Endodermal cell (in vitro differentiated cells): ENCODE measurements around the gene TMEM130. TPM values are rescaled to one million over a fixed set of nuclear protein-coding genes. Genes with fewer than 3 reads are reported as not detected.

Experiments used
- DNase-seq: peaks from one replicate; pipeline ENCODE4 v3.0.0-alpha.2; 2017
- H3K27ac ChIP-seq: 2 replicates; pipeline ENCODE4 v1.5.1; 2013; ENCODE audit warnings: mild to moderate bottlenecking, low read depth, low read length, moderate library complexity
- H3K27me3 ChIP-seq: 2 replicates; pipeline ENCODE4 v1.6.1; 2013; ENCODE audit warnings: mild to moderate bottlenecking, low read length, moderate library complexity; ENCODE audit not compliant: insufficient read depth, control insufficient read depth, poor library complexity, severe bottlenecking
- H3K36me3 ChIP-seq: 2 replicates; pipeline ENCODE4 v1.7.0; 2013; ENCODE audit warnings: mild to moderate bottlenecking, low read length, moderate library complexity; ENCODE audit not compliant: control insufficient read depth, insufficient read depth
- H3K4me1 ChIP-seq: one replicate; pipeline ENCODE4 v1.7.0; 2013; ENCODE audit warnings: low read length; ENCODE audit not compliant: control insufficient read depth, insufficient read depth
- H3K4me3 ChIP-seq: 2 replicates; pipeline ENCODE4 v1.5.1; 2013; ENCODE audit warnings: mild to moderate bottlenecking, low read length, moderate library complexity
- H3K9ac ChIP-seq: 2 replicates; pipeline ENCODE4 v1.6.1; 2013; ENCODE audit warnings: mild to moderate bottlenecking, low read length, moderate library complexity; ENCODE audit not compliant: poor library complexity, severe bottlenecking; ENCODE audit errors: extremely low read depth
- H3K9me3 ChIP-seq: 2 replicates; pipeline ENCODE4 v1.6.1; 2013; ENCODE audit warnings: mild to moderate bottlenecking, low read length, moderate library complexity; ENCODE audit not compliant: control insufficient read depth
- H3K27ac Mint-ChIP-seq: 2 replicates; pipeline ENCODE4 v1.8.0; 2020; ENCODE audit warnings: mixed read lengths
- H3K27me3 Mint-ChIP-seq: 2 replicates; pipeline ENCODE4 v1.8.0; 2021; ENCODE audit warnings: mild to moderate bottlenecking, mixed read lengths; ENCODE audit not compliant: insufficient read depth
- H3K36me3 Mint-ChIP-seq: 2 replicates; pipeline ENCODE4 v1.8.0; 2020; ENCODE audit warnings: low read depth, mixed read lengths
- H3K4me1 Mint-ChIP-seq: 2 replicates; pipeline ENCODE4 v1.8.0; 2020; ENCODE audit warnings: mixed read lengths
- H3K4me3 Mint-ChIP-seq: 2 replicates; pipeline ENCODE4 v1.8.0; 2020; ENCODE audit warnings: mild to moderate bottlenecking, moderate library complexity, mixed read lengths
- H3K9me3 Mint-ChIP-seq: 2 replicates; pipeline ENCODE4 v1.8.0; 2020; ENCODE audit warnings: mild to moderate bottlenecking, mixed read lengths
- WGBS, 2 experiments: methylation state at CpG; one replicate each; pipeline versions ENCODE4 v1.1.5 to v1.1.7; 2013; ENCODE audit warnings: missing lambda C conversion rate in 2 of 2, mixed read lengths in 1 of 2; ENCODE audit not compliant: insufficient coverage in 1 of 2, insufficient read length in 1 of 2; 5-methylcytosine and 5-hydroxymethylcytosine counted together
- total RNA-seq, 2 donors: library from RNA; stranded (reverse); fragmentation: NEBNext Ultra II Directional in 1 of 2; extraction: Animal tissue kit (Norgen Biotek cat#: 25700) in 1 of 2; gene quantifications; 2 replicates in 1 of 2; 3 replicates in 1 of 2; pipeline ENCODE4 v1.2.1, GENCODE V29; 2021
- TF ChIP-seq, protein P1 (sequence below): fragments of 200-600 bp; sonication (generic); conservative IDR thresholded peaks from 2 replicates; pipeline ENCODE4 v1.5.0; 2021; ENCODE audit warnings: antibody characterized with exemption, mild to moderate bottlenecking

The TMEM130 gene
- total RNA-seq, 2 donors from 2014 or later: 0.15 TPM; not detected in 1

DNA sequence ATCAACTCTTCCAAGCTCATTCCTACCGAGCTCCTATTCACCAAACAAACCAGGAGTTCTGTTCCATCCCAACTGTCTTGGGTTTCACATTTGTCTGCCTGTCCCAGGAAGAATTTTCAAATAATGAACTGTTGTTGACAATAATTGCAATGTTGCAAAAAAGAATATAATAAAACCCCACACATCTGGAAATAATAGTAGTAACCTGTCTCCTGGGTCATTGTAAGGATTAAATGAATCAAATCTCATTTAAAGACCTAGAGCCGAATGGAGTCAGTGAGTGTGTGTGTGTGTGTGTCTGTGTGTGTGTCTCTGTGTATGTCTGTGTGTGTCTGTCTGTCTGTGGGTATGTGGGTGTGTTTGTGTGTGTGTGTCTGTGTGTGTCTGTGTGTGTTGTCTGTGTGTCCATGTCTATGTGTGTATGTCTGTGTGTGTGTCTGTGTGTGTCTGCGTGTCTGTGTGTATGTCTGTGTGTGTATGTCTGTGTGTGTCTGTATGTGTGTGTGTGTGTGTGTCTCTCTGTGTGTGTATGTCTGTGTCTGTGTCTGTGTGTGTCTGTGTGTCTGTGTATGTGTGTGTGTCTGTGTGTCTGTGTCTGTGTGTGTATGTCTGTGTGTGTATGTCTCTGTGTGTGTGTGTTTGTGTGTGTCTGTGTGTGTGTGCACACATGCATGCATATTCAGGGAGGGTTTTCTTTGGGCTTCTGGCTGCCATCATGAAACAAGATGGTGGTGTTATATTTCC lies 52.7 kb downstream of the TMEM130 start:
- Histone ChIP-seq H3K27ac (no peak overlapping the region), H3K9ac (no peak overlapping the region), H3K4me3 (no peak overlapping the region), H3K27me3 (no peaks in the 10 kb centered on the region), H3K4me1 (no peaks in the 10 kb centered on the region), H3K9me3 (no peaks in the 10 kb centered on the region), H3K36me3 (no peaks in the 10 kb centered on the region)
- DNase-seq: no peak
- 86 to 90% methylated on average over 1 to 3 of the region's 3 CpGs for WGBS, 2 experiments
- Mint-ChIP-seq H3K36me3 (no peaks in the 10 kb centered on the region), H3K4me3 (no peak overlapping the region), H3K27ac (no peak overlapping the region), H3K9me3 (peaks cover 4% of the 10 kb centered on the region), H3K27me3 (no peaks in the 10 kb centered on the region), H3K4me1 (peaks cover 2% of the 10 kb centered on the region)
- TF ChIP-seq, protein P1, sequence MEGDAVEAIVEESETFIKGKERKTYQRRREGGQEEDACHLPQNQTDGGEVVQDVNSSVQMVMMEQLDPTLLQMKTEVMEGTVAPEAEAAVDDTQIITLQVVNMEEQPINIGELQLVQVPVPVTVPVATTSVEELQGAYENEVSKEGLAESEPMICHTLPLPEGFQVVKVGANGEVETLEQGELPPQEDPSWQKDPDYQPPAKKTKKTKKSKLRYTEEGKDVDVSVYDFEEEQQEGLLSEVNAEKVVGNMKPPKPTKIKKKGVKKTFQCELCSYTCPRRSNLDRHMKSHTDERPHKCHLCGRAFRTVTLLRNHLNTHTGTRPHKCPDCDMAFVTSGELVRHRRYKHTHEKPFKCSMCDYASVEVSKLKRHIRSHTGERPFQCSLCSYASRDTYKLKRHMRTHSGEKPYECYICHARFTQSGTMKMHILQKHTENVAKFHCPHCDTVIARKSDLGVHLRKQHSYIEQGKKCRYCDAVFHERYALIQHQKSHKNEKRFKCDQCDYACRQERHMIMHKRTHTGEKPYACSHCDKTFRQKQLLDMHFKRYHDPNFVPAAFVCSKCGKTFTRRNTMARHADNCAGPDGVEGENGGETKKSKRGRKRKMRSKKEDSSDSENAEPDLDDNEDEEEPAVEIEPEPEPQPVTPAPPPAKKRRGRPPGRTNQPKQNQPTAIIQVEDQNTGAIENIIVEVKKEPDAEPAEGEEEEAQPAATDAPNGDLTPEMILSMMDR: no peak

DNA sequence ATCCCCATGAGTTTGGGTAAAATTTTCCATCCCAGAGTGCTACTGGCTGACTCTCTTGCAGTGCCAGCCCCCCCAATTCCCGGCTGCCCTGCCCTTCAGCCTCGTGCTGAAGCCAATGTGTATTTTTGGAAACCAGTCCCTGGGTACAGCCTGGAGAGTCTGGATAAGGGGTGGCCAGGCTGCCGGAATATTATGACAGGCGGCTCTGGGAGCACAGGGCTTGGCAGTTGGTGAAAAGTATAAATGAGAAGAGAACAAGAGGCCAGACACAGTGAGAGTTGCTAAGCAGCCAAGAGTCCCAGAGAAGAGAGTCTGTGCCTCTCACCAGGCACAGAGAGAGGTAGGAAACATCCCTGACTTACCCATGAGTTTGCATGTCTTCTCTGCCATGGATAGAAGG lies 53.6 kb downstream of the TMEM130 start:
- Mint-ChIP-seq H3K27me3 (no peaks in the 10 kb centered on the region), H3K9me3 (peaks cover 4% of the 10 kb centered on the region), H3K4me3 (no peak overlapping the region), H3K36me3 (no peaks in the 10 kb centered on the region), H3K4me1 (peaks cover 2% of the 10 kb centered on the region), H3K27ac (no peak overlapping the region)
- H3K27me3 ChIP-seq: no peaks in the 10 kb centered on the region
- H3K4me1 ChIP-seq: no peaks in the 10 kb centered on the region
- no peak overlapping the region for H3K9ac ChIP-seq
- TF ChIP-seq, protein P1: no peak
- no peak overlapping the region for H3K4me3 ChIP-seq
- H3K9me3 ChIP-seq: no peaks in the 10 kb centered on the region
- H3K36me3 ChIP-seq: no peaks in the 10 kb centered on the region
- no peak for DNase-seq
- no peak overlapping the region for H3K27ac ChIP-seq
- WGBS, 2 experiments: 89 to 100% methylated on average over 2 to 4 of the region's 4 CpGs

DNA sequence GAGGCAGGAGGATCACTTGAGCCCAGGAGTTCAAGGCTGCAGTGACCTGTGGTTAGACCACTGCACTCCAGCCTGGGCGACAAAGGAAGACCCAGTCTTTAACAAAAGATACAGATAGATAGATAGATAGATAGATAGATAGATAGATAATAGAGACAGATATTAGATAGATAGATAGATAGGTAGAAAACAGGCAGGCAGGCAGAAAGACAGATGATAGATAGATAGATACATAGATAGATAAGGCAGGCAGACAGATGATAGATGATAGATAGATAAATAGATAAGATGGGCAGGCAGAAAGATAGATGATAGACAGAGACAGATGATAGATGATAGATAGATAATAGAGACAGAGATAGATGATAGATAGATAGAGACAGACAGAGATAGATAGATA lies 54.5 kb downstream of the TMEM130 start:
- peaks cover 2% of the 10 kb centered on the region for H3K4me1 Mint-ChIP-seq
- no peak overlapping the region for H3K4me3 ChIP-seq
- no peak overlapping the region for H3K27ac Mint-ChIP-seq
- no peak overlapping the region for H3K27ac ChIP-seq
- H3K9ac ChIP-seq: no peak overlapping the region
- no peaks in the 10 kb centered on the region for H3K4me1 ChIP-seq
- 92 to 100% methylated on average over 1 of the region's 1 CpG for WGBS, 2 experiments
- no peaks in the 10 kb centered on the region for H3K27me3 ChIP-seq
- H3K4me3 Mint-ChIP-seq: no peak overlapping the region
- TF ChIP-seq, protein P1: no peak
- H3K27me3 Mint-ChIP-seq: no peaks in the 10 kb centered on the region
- no peaks in the 10 kb centered on the region for H3K36me3 ChIP-seq
- DNase-seq: no peak
- H3K36me3 Mint-ChIP-seq: no peaks in the 10 kb centered on the region
- peaks cover 11% of the 10 kb centered on the region for H3K9me3 Mint-ChIP-seq
- no peaks in the 10 kb centered on the region for H3K9me3 ChIP-seq
